HG03025 (cell line): ENCODE measurements around the gene HSPA12B.
A peak's percentile ranks its signal among the peaks of the same experiment; 100 is the strongest.

Experiments
- ATAC-seq: cut with Tn5 transposase; IDR thresholded peaks from one replicate; pipeline ENCODE4 v1.9.1; 2021; ENCODE audit warnings: mild to moderate bottlenecking, moderate library complexity; ENCODE audit not compliant: unreplicated experiment, low FRiP score

The HSPA12B gene

GRCh38 chr20:3764659-3765058, 32.2 kb downstream of the HSPA12B start:
- ATAC-seq, result no peak

- no peak for ATAC-seq
Measured at GRCh38 chr20:3765171-3765882, 32.8 kb downstream of the HSPA12B start.

GRCh38 chr20:3766422-3767109, 34.1 kb downstream of the HSPA12B start:
- ATAC-seq, result no peak

GRCh38 chr20:3767110-3767426, 34.6 kb downstream of the HSPA12B start:
- ATAC-seq, result no peak

GRCh38 chr20:3767427-3768341, 35.2 kb downstream of the HSPA12B start, which contains the start of gene ADISSP:
TSS of gene ADISSP (minus strand) at chr20:3767753. CDS start at chr20:3760100, 7,653 bp downstream.
- peak; percentile 83 for ATAC-seq

- peak; percentile 44 for ATAC-seq
Measured at GRCh38 chr20:3768342-3769130, 36.1 kb downstream of the HSPA12B start.

- no peak for ATAC-seq
Measured at GRCh38 chr20:3771552-3772058, 39.1 kb downstream of the HSPA12B start.

- no peak for ATAC-seq
Measured at GRCh38 chr20:3775457-3776108, 43.1 kb downstream of the HSPA12B start.

GRCh38 chr20:3777381-3777715, 44.9 kb downstream of the HSPA12B start:
- no peak for ATAC-seq

- no peak for ATAC-seq
Measured at GRCh38 chr20:3777716-3778629, 45.5 kb downstream of the HSPA12B start.

GRCh38 chr20:3778976-3779375, 46.5 kb downstream of the HSPA12B start:
- ATAC-seq, result no peak

- peak; percentile 55 for ATAC-seq
Measured at GRCh38 chr20:3781153-3781910, 48.8 kb downstream of the HSPA12B start, which contains the start of gene SPEF1. TSS of gene SPEF1 (minus strand) at chr20:3781448. CDS start at chr20:3781287, 161 bp downstream.

- no peak for ATAC-seq
Measured at GRCh38 chr20:3782597-3782996, 50.1 kb downstream of the HSPA12B start.

GRCh38 chr20:3783068-3783489, 50.6 kb downstream of the HSPA12B start:
- no peak for ATAC-seq

GRCh38 chr20:3783511-3784195, 51.2 kb downstream of the HSPA12B start:
- no peak for ATAC-seq

GRCh38 chr20:3784216-3784853, 51.9 kb downstream of the HSPA12B start:
- no peak for ATAC-seq

GRCh38 chr20:3784863-3785239, 52.4 kb downstream of the HSPA12B start:
- ATAC-seq, result no peak
